Hepatocyte (in vitro differentiated cells): Measurements from ENCODE around the gene ANO3. TPM values are rescaled to one million over a fixed set of nuclear protein-coding genes. Genes with fewer than 3 reads are reported as not detected.

Source experiments
- DNase-seq: peaks from one replicate; pipeline ENCODE4 v3.0.0-alpha.2; 2016; ENCODE audit warnings: low spot score
- H2AFZ ChIP-seq: fragments of 200-600 bp; sonication (generic); 2 replicates; pipeline ENCODE4 v1.6.0; 2016; ENCODE audit warnings: antibody characterized with exemption, mild to moderate bottlenecking
- H3K27ac ChIP-seq: fragments of 200-600 bp; sonication (generic); 2 replicates; pipeline ENCODE4 v1.5.1; 2016; ENCODE audit warnings: mild to moderate bottlenecking
- H3K27me3 ChIP-seq: fragments of 200-600 bp; sonication (generic); 2 replicates; pipeline ENCODE4 v1.6.1; 2016
- H3K36me3 ChIP-seq: fragments of 200-600 bp; sonication (generic); replicated peaks from 2 replicates; pipeline ENCODE4 v1.5.1; 2016; ENCODE audit warnings: low read depth; ENCODE audit not compliant: insufficient read depth
- H3K4me1 ChIP-seq: fragments of 200-600 bp; sonication (generic); 2 replicates; pipeline ENCODE4 v1.5.1; 2016; ENCODE audit warnings: mild to moderate bottlenecking, moderate library complexity; ENCODE audit not compliant: insufficient read depth
- H3K4me2 ChIP-seq: fragments of 200-600 bp; sonication (generic); 2 replicates; pipeline ENCODE4 v1.6.0; 2016
- H3K4me3 ChIP-seq: fragments of 200-600 bp; sonication (generic); 2 replicates; pipeline ENCODE4 v1.5.1; 2016; ENCODE audit warnings: mild to moderate bottlenecking
- H3K79me2 ChIP-seq: fragments of 200-600 bp; sonication (generic); 2 replicates; pipeline ENCODE4 v1.6.0; 2017; ENCODE audit warnings: mild to moderate bottlenecking
- H3K9me2 ChIP-seq: fragments of 200-600 bp; sonication (generic); replicated peaks from 2 replicates; pipeline ENCODE4 v1.6.0; 2017; ENCODE audit warnings: mild to moderate bottlenecking; ENCODE audit not compliant: insufficient read depth
- H3K9me3 ChIP-seq: fragments of 200-600 bp; sonication (generic); 2 replicates; pipeline ENCODE4 v1.5.1; 2016; ENCODE audit warnings: low read depth, mild to moderate bottlenecking
- H4K20me1 ChIP-seq: fragments of 200-600 bp; sonication (generic); 2 replicates; pipeline ENCODE4 v1.6.0; 2016; ENCODE audit warnings: mild to moderate bottlenecking; ENCODE audit not compliant: insufficient read depth, poor library complexity, severe bottlenecking
- EZH2 ChIP-seq: fragments of 200-600 bp; sonication (generic); IDR thresholded peaks from 2 replicates; pipeline ENCODE4 v1.6.1; 2016; ENCODE audit warnings: antibody characterized with exemption, mild to moderate bottlenecking, borderline replicate concordance
- EZH2phosphoT487 ChIP-seq: fragments of 200-600 bp; sonication (generic); IDR thresholded peaks from one replicate; pipeline ENCODE4 v1.6.1; 2018; ENCODE audit warnings: antibody characterized with exemption, mild to moderate bottlenecking, low read depth, moderate library complexity; ENCODE audit not compliant: unreplicated experiment, severe bottlenecking
- WGBS: methylation state at CpG from one replicate; pipeline ENCODE4 v1.1.6; 2016; ENCODE audit warnings: low lambda C conversion rate; ENCODE audit errors: missing lambda C conversion rate; 5-methylcytosine and 5-hydroxymethylcytosine counted together
- polyA plus RNA-seq: library from polyadenylated mRNA; unstranded; fragments of >200 nt; fragmentation: Nextera tagmentation; extraction: Ambion mirVana; gene quantifications from 2 replicates; pipeline ENCODE4 v1.2.1, GENCODE V29; 2016
- total RNA-seq: library from RNA; depleted of rRNA; stranded (reverse); fragments of >200 nt; gene quantifications from 2 replicates; pipeline ENCODE4 v1.2.3, GENCODE V29; 2014
- TF ChIP-seq, protein P1 (sequence below): fragments of 200-600 bp; sonication (generic); IDR thresholded peaks from 2 replicates; pipeline ENCODE4 v1.5.1; 2016; ENCODE audit warnings: antibody characterized with exemption, mild to moderate bottlenecking; ENCODE audit not compliant: poor library complexity

ANO3 gene
- total and polyA plus RNA-seq, 2 experiments from 2014 or later: 0.17 TPM; not detected in 1

DNA sequence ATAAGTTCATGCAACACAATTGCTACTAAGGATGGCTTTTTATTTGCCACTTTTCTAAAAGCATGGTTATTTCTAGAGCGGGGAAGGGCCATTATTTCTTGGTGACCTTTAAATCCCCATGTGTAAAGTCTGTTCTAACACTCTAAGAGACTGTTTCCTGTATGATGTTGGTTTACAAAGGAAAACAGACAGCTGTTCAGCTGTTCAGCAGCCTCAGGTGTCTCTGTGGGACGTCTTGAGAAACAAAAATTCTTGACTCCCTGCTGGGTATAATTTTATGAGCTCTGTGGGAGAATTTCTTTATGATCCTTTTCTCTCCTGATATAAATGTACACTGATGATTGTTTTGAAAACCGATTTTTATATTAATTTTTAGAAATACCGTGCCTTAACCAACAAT, 226.3 kb downstream of the ANO3 start:
- Histone ChIP-seq H3K9me3 (no peaks in the 10 kb centered on the region), H3K36me3 (no peaks in the 10 kb centered on the region), H3K4me3 (no peak overlapping the region), H3K27ac (no peak overlapping the region), H3K27me3 (no peaks in the 10 kb centered on the region), H2AFZ (no peak overlapping the region), H3K4me2 (no peak overlapping the region), H3K79me2 (no peaks in the 10 kb centered on the region), H3K9me2 (no peaks in the 10 kb centered on the region), H3K4me1 (no peaks in the 10 kb centered on the region), H4K20me1 (no peaks in the 10 kb centered on the region)
- TF ChIP-seq EZH2phosphoT487 (no peak), EZH2 (no peak)
- 75% methylated on average over 4 of the region's 4 CpGs for WGBS
- DNase-seq: no peak

DNA sequence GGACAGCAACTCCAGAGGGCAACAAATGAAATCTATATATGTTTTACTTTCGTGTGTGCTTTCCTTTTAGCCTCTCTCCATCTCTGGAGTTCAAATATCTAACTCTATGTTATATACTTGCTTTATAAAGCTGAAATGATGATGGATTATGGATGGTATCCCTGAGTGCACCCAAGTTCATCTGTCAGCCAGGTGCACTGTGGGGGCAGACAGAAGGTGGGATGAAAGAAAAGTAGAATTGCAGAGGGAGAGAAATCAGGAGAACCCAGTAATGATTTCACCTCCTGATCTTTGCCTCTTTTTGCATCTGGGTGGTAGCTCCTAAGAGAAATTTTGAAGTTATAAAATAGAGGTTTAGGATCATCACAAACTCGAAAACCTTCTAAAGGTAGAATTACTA, 237.7 kb downstream of the ANO3 start:
- H3K27me3 ChIP-seq: no peaks in the 10 kb centered on the region
- no peaks in the 10 kb centered on the region for H3K9me2 ChIP-seq
- H3K27ac ChIP-seq: no peak overlapping the region
- H3K4me2 ChIP-seq: no peak overlapping the region
- no peaks in the 10 kb centered on the region for H3K9me3 ChIP-seq
- H4K20me1 ChIP-seq: no peaks in the 10 kb centered on the region
- 86% methylated on average over 2 of the region's 2 CpGs for WGBS
- no peak overlapping the region for H3K4me3 ChIP-seq
- TF ChIP-seq EZH2phosphoT487: no peak
- TF ChIP-seq, protein P1, sequence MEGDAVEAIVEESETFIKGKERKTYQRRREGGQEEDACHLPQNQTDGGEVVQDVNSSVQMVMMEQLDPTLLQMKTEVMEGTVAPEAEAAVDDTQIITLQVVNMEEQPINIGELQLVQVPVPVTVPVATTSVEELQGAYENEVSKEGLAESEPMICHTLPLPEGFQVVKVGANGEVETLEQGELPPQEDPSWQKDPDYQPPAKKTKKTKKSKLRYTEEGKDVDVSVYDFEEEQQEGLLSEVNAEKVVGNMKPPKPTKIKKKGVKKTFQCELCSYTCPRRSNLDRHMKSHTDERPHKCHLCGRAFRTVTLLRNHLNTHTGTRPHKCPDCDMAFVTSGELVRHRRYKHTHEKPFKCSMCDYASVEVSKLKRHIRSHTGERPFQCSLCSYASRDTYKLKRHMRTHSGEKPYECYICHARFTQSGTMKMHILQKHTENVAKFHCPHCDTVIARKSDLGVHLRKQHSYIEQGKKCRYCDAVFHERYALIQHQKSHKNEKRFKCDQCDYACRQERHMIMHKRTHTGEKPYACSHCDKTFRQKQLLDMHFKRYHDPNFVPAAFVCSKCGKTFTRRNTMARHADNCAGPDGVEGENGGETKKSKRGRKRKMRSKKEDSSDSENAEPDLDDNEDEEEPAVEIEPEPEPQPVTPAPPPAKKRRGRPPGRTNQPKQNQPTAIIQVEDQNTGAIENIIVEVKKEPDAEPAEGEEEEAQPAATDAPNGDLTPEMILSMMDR: no peak
- TF ChIP-seq EZH2: no peak
- no peak overlapping the region for H2AFZ ChIP-seq
- H3K36me3 ChIP-seq: no peaks in the 10 kb centered on the region
- H3K79me2 ChIP-seq: no peaks in the 10 kb centered on the region
- peaks cover 6% of the 10 kb centered on the region for H3K4me1 ChIP-seq
- no peak for DNase-seq

DNA sequence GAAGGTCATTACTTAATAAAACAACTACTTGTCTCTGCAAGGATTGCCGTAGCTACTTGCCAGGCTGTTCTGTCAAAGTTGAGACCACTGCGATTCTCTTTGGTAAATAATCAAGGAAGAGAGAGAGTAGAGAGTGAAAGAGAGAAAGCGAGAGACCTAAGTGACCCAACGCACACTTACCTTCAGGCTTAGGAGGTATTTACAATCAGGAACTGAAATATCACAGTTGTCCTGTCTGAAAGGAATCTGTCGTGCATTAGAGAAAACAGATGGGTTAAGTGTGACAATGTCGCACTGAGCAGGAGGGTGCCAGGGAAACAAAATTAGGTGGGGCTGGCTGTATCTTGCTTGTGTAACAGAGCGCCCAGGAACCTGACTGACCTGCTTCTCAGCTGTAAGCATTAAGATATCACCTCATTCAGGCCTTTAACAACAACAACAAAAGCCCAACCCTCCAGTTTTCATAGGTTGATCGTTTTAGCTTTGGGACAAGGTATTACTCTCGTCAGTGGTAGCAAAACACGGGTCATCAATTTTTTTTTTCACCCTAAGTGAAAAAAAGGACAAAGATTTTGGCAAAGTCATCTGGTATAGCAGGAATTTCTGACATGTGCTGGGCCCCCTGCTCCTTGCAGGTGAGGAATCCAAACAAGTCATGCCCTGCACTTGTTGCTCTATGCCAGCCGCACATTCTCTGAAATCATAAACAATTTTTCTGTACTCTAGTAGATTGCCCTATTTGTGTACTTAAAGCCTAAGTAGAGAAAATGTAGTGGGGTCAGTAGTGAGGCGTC, 240.1 kb downstream of the ANO3 start, which contains the start of gene MUC15:
Gene MUC15 (minus strand): TSS at position 403 of the 794 bp plus-strand sequence. CDS start 5,169 bp downstream, outside the sequence.
- Histone ChIP-seq H3K27me3 (no peaks in the 10 kb centered on the region), H3K27ac (no peak within 1 kb of the TSS), H3K9me3 (no peaks in the 10 kb centered on the region), H3K4me1 (peaks cover 6% of the 10 kb centered on the region), H3K9me2 (no peaks in the 10 kb centered on the region), H3K4me3 (no peak within 1 kb of the TSS), H2AFZ (no peak within 1 kb of the TSS), H3K4me2 (peak within 1 kb of the TSS; percentile 12), H3K79me2 (no peaks in the 10 kb centered on the region), H3K36me3 (no peaks in the 10 kb centered on the region), H4K20me1 (no peaks in the 10 kb centered on the region)
- 63% methylated on average over 12 of the region's 12 CpGs for WGBS
- no peak for TF ChIP-seq EZH2
- no peak for TF ChIP-seq EZH2phosphoT487
- TF ChIP-seq, protein P1: no peak
- DNase-seq: no peak

DNA sequence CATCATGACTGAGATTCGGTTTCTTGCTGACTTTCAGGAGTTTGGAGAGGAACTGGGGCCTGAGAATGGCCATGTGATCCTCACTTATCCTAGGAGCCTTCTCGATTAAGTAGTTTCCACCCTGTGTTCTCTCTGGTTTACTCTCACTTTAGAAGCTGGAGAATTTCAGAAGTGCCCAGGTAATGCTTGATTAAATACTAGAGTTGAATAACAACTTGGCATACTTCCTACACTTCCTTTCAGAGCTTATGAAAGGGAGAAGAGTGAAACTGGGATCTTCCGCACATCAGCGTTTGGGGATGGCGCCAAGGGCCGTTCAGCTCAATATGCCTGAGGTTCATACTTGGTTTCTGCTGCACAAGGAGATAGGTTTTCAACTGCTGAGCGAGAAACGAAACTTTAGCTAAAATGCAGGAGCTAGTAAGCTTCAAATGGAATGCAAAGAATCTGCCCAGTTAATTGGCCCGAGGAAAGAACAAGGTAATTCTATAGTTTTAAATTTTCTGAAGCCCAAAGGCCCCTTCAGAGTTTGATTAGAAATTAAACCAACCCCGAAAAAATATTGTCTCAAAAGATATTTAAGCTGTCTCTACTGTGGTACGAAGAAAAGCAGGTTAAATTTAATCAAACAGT, 241.0 kb downstream of the ANO3 start:
- no peak overlapping the region for H3K27ac ChIP-seq
- H3K9me2 ChIP-seq: no peaks in the 10 kb centered on the region
- no peak overlapping the region for H3K4me2 ChIP-seq
- no peak for DNase-seq
- no peak overlapping the region for H3K4me3 ChIP-seq
- H3K79me2 ChIP-seq: no peaks in the 10 kb centered on the region
- no peaks in the 10 kb centered on the region for H3K27me3 ChIP-seq
- H4K20me1 ChIP-seq: no peaks in the 10 kb centered on the region
- H2AFZ ChIP-seq: no peak overlapping the region
- peaks cover 6% of the 10 kb centered on the region for H3K4me1 ChIP-seq
- H3K36me3 ChIP-seq: no peaks in the 10 kb centered on the region
- 62% methylated on average over 11 of the region's 11 CpGs for WGBS
- TF ChIP-seq EZH2phosphoT487: no peak
- TF ChIP-seq EZH2: no peak
- TF ChIP-seq, protein P1: no peak
- no peaks in the 10 kb centered on the region for H3K9me3 ChIP-seq
